Naive B cell (primary cell): ENCODE results near the gene HEG1. TPM values are rescaled to one million over a fixed set of nuclear protein-coding genes. Genes with fewer than 3 reads are reported as not detected.

ENCODE experiments used
- ATAC-seq, 2 donors: fragments of 150-1000 bp; cut with Tn5 transposase; 2 replicates each; pipeline ENCODE4 v1.10.0; 2021; ENCODE audit warnings: low read depth in 2 of 2, mild to moderate bottlenecking in 2 of 2, moderate library complexity in 2 of 2
- DNase-seq: peaks from one replicate; pipeline ENCODE4 v3.0.0; 2022
- H3K27ac Mint-ChIP-seq, 6 donors: one replicate each; pipeline ENCODE4 v1.8.0; 2020 to 2022; ENCODE audit warnings: mild to moderate bottlenecking in 6 of 6, mixed read lengths in 6 of 6, moderate library complexity in 5 of 6, inconsistent platforms in 2 of 6
- H3K27me3 Mint-ChIP-seq, 3 donors: one replicate each; pipeline ENCODE4 v1.8.0; 2021 to 2022; ENCODE audit warnings: mixed read lengths in 3 of 3, mild to moderate bottlenecking in 1 of 3
- H3K36me3 Mint-ChIP-seq, 2 donors: one replicate each; pipeline ENCODE4 v1.8.0; 2020 to 2022; ENCODE audit warnings: mixed read lengths in 2 of 2, inconsistent platforms in 1 of 2, mild to moderate bottlenecking in 1 of 2
- H3K4me1 Mint-ChIP-seq, 3 donors: one replicate each; pipeline ENCODE4 v1.8.0; 2020 to 2022; ENCODE audit warnings: mixed read lengths in 3 of 3, inconsistent platforms in 1 of 3, mild to moderate bottlenecking in 1 of 3, moderate library complexity in 1 of 3
- H3K4me3 Mint-ChIP-seq, 8 donors: one replicate each; pipeline ENCODE4 v1.8.0; 2020 to 2022; ENCODE audit warnings: mild to moderate bottlenecking in 8 of 8, mixed read lengths in 8 of 8, moderate library complexity in 8 of 8, inconsistent platforms in 2 of 8
- H3K9me3 Mint-ChIP-seq, 7 donors: one replicate each; pipeline ENCODE4 v1.8.0; 2020 to 2022; ENCODE audit warnings: mixed read lengths in 7 of 7, mild to moderate bottlenecking in 5 of 7, inconsistent platforms in 2 of 7, moderate library complexity in 1 of 7
- polyA plus RNA-seq, 6 donors: library from polyadenylated mRNA; unstranded; fragments of 300-500 nt; fragmentation: Illumina TruSeq; gene quantifications; one replicate each; pipeline ENCODE4 v1.2.3, GENCODE V29; 2021; ENCODE audit warnings: low read depth in 6 of 6

HEG1 gene
- polyA plus RNA-seq, 6 donors from 2014 or later, result 0.73 to 1.8 (median 1.1) TPM; not detected in 1

GRCh38 chr3:125011941-125012340, 43.9 kb downstream of the HEG1 start:
- Mint-ChIP-seq H3K27ac (no peak overlapping the region), H3K9me3 (no peaks in the 10 kb centered on the region), H3K4me1 (no peaks in the 10 kb centered on the region), H3K27me3 (no peaks in the 10 kb centered on the region), H3K4me3 (no peak overlapping the region), H3K36me3 (peaks cover 31 to 35% of the 10 kb centered on the region in 2 donors)
- ATAC-seq (no peak), DNase-seq (no peak)

GRCh38 chr3:125010393-125010792, 45.4 kb downstream of the HEG1 start:
- H3K27ac Mint-ChIP-seq, result no peak overlapping the region
- ATAC-seq (no peak), DNase-seq (no peak)
- H3K27me3 Mint-ChIP-seq, result no peaks in the 10 kb centered on the region
- H3K4me3 Mint-ChIP-seq, result no peak overlapping the region
- H3K4me1 Mint-ChIP-seq, result no peaks in the 10 kb centered on the region
- peaks cover 35 to 38% of the 10 kb centered on the region in 2 donors for H3K36me3 Mint-ChIP-seq
- no peaks in the 10 kb centered on the region for H3K9me3 Mint-ChIP-seq

GRCh38 chr3:125008766-125009165, 47.0 kb downstream of the HEG1 start:
- Mint-ChIP-seq H3K9me3 (no peaks in the 10 kb centered on the region), H3K27me3 (no peaks in the 10 kb centered on the region), H3K36me3 (peaks cover 25 to 33% of the 10 kb centered on the region in 2 donors), H3K4me3 (no peak overlapping the region), H3K27ac (peak overlapping the region in 1 of 6 donors; percentile 57), H3K4me1 (no peaks in the 10 kb centered on the region)
- ATAC-seq (no peak), DNase-seq (no peak)

GRCh38 chr3:125006291-125006731, 49.5 kb downstream of the HEG1 start:
- no peak overlapping the region for H3K4me3 Mint-ChIP-seq
- no peaks in the 10 kb centered on the region for H3K4me1 Mint-ChIP-seq
- no peak for DNase-seq
- H3K9me3 Mint-ChIP-seq, result no peaks in the 10 kb centered on the region
- no peaks in the 10 kb centered on the region for H3K27me3 Mint-ChIP-seq
- ATAC-seq, result no peak
- H3K27ac Mint-ChIP-seq, result no peak overlapping the region
- peaks cover 12 to 20% of the 10 kb centered on the region in 2 donors for H3K36me3 Mint-ChIP-seq

- ATAC-seq (no peak), DNase-seq (no peak)
- H3K27ac Mint-ChIP-seq, result peak overlapping the region in 1 of 6 donors; percentile 20
- no peaks in the 10 kb centered on the region for H3K27me3 Mint-ChIP-seq
- H3K4me1 Mint-ChIP-seq, result no peaks in the 10 kb centered on the region
- H3K36me3 Mint-ChIP-seq, result peaks cover 12 to 16% of the 10 kb centered on the region in 2 donors
- H3K9me3 Mint-ChIP-seq, result no peaks in the 10 kb centered on the region
- H3K4me3 Mint-ChIP-seq, result no peak overlapping the region
Observed at GRCh38 chr3:125005676-125006075, 50.1 kb downstream of the HEG1 start.

GRCh38 chr3:125005222-125005621, 50.6 kb downstream of the HEG1 start:
- Mint-ChIP-seq H3K27me3 (no peaks in the 10 kb centered on the region), H3K27ac (peak overlapping the region in 1 of 6 donors; percentile 20), H3K9me3 (no peaks in the 10 kb centered on the region), H3K36me3 (peaks cover 12 to 18% of the 10 kb centered on the region in 2 donors), H3K4me3 (no peak overlapping the region), H3K4me1 (no peaks in the 10 kb centered on the region)
- ATAC-seq, result no peak
- no peak for DNase-seq

- H3K36me3 Mint-ChIP-seq, result peaks cover 5 to 21% of the 10 kb centered on the region in 2 donors
- peak overlapping the region in 2 of 6 donors; percentile 76 to 78 for H3K27ac Mint-ChIP-seq
- ATAC-seq, result no peak
- H3K9me3 Mint-ChIP-seq, result no peaks in the 10 kb centered on the region
- H3K27me3 Mint-ChIP-seq, result no peaks in the 10 kb centered on the region
- DNase-seq, result no peak
- no peaks in the 10 kb centered on the region for H3K4me1 Mint-ChIP-seq
- no peak overlapping the region for H3K4me3 Mint-ChIP-seq
Observed at GRCh38 chr3:125003859-125004595, 51.8 kb downstream of the HEG1 start.

- H3K36me3 Mint-ChIP-seq, result peaks cover 5 to 21% of the 10 kb centered on the region in 2 donors
- no peak overlapping the region for H3K27ac Mint-ChIP-seq
- no peak for ATAC-seq
Observed at GRCh38 chr3:125003369-125003853, 52.4 kb downstream of the HEG1 start.

GRCh38 chr3:125002414-125003368, 53.1 kb downstream of the HEG1 start:
- H3K4me1 Mint-ChIP-seq, result no peaks in the 10 kb centered on the region
- peaks cover 5 to 21% of the 10 kb centered on the region in 2 donors for H3K36me3 Mint-ChIP-seq
- no peak overlapping the region for H3K4me3 Mint-ChIP-seq
- ATAC-seq (no peak), DNase-seq (no peak)
- no peaks in the 10 kb centered on the region for H3K9me3 Mint-ChIP-seq
- H3K27ac Mint-ChIP-seq, result no peak overlapping the region
- no peaks in the 10 kb centered on the region for H3K27me3 Mint-ChIP-seq

More at GRCh38 chr3:125003369-125003853, 52.4 kb downstream of the HEG1 start:
- H3K9me3 Mint-ChIP-seq, result no peaks in the 10 kb centered on the region
- DNase-seq, result no peak
- H3K27me3 Mint-ChIP-seq, result no peaks in the 10 kb centered on the region
- H3K4me1 Mint-ChIP-seq, result no peaks in the 10 kb centered on the region
- H3K4me3 Mint-ChIP-seq, result no peak overlapping the region

- Mint-ChIP-seq H3K4me3 (no peak overlapping the region), H3K27me3 (no peaks in the 10 kb centered on the region), H3K9me3 (no peaks in the 10 kb centered on the region), H3K4me1 (no peaks in the 10 kb centered on the region), H3K36me3 (peaks cover 5 to 21% of the 10 kb centered on the region in 2 donors), H3K27ac (peak overlapping the region in 2 of 6 donors; percentile 24 to 51)
- ATAC-seq (no peak), DNase-seq (no peak)
Observed at GRCh38 chr3:125001557-125002413, 54.0 kb downstream of the HEG1 start.

GRCh38 chr3:125000661-125001060, 55.1 kb downstream of the HEG1 start:
- H3K4me3 Mint-ChIP-seq, result no peak overlapping the region
- peak overlapping the region in 1 of 6 donors; percentile 28 for H3K27ac Mint-ChIP-seq
- DNase-seq (no peak), ATAC-seq (no peak)
- H3K36me3 Mint-ChIP-seq, result peaks cover 0 to 17% of the 10 kb centered on the region in 2 donors
- peaks cover 0 to 6% (median 3%) of the 10 kb centered on the region in 3 donors for H3K4me1 Mint-ChIP-seq
- H3K9me3 Mint-ChIP-seq, result no peaks in the 10 kb centered on the region
- H3K27me3 Mint-ChIP-seq, result no peaks in the 10 kb centered on the region

- ATAC-seq, result no peak
- no peaks in the 10 kb centered on the region for H3K27me3 Mint-ChIP-seq
- H3K9me3 Mint-ChIP-seq, result no peaks in the 10 kb centered on the region
- peaks cover 0 to 17% of the 10 kb centered on the region in 2 donors for H3K36me3 Mint-ChIP-seq
- H3K27ac Mint-ChIP-seq, result peak overlapping the region in 1 of 6 donors; percentile 81
- no peak for DNase-seq
- no peak overlapping the region for H3K4me3 Mint-ChIP-seq
- H3K4me1 Mint-ChIP-seq, result peaks cover 0 to 9% (median 4%) of the 10 kb centered on the region in 3 donors
Observed at GRCh38 chr3:124999897-125000435, 55.8 kb downstream of the HEG1 start.
